Fibroblast of peridontal ligament (primary cell): Measurements from ENCODE around the gene TESK1.

Experiments
- DNase-seq: peaks from one replicate; pipeline ENCODE4 v3.0.0-alpha.2; 2010; ENCODE audit errors: extremely low read depth

TESK1 gene

DNA sequence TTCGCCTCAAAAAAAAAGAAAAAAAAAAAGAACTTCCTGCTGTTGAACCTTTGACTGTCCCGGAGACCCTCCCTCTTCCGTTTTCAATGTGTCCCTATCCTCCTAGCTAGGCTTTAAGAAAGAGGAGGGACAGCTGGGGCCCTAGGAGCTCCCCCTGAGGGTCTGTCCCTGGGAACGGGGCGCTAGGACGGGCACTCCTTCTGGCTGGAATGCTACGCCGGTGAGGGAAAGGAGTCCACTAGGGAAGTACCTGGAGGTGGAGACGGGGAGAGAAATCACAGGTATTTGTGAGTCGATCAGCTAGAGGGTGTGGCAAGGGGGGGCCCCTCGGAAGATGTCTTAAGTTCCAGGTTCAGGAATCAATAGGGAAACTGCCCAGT is 41.1 kb downstream of the TESK1 start:
- DNase-seq: no peak

DNA sequence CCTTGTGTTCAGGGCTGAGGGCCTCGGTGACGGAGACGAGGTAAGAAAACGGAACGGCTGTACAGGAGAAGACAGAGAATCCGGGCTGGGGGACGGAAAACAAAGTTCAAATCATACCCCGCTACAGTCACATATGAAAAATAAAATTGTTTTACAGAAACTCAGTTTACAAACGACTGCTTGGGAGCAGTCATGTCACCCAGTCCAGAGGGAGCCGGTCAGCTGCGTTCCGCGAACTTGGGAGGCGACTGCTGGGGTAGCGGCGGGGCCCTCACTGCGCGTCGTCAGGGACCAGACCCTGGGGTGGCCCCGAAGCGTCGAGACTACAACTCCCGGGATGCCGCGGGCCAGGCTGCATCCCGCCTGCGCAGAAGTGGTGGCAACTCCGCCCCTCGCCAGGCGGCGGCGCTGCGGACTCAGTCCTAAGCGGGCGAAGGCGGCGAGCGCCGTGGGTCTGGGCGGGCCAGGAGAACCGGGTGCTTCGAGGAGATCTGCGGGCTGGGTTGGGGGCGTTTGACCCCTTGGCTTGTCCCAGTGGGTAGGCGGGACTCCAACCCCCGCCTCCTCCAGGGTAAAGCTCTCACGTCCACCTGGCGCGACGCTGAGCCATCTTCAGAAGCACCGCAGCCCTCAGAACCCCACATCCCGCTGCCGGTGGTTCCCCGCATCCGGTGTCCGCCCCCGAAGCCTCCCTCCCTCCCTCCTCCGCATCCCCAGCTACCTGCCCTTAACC is 41.6 kb downstream of the TESK1 start:
- peak; percentile 83 for DNase-seq

DNA sequence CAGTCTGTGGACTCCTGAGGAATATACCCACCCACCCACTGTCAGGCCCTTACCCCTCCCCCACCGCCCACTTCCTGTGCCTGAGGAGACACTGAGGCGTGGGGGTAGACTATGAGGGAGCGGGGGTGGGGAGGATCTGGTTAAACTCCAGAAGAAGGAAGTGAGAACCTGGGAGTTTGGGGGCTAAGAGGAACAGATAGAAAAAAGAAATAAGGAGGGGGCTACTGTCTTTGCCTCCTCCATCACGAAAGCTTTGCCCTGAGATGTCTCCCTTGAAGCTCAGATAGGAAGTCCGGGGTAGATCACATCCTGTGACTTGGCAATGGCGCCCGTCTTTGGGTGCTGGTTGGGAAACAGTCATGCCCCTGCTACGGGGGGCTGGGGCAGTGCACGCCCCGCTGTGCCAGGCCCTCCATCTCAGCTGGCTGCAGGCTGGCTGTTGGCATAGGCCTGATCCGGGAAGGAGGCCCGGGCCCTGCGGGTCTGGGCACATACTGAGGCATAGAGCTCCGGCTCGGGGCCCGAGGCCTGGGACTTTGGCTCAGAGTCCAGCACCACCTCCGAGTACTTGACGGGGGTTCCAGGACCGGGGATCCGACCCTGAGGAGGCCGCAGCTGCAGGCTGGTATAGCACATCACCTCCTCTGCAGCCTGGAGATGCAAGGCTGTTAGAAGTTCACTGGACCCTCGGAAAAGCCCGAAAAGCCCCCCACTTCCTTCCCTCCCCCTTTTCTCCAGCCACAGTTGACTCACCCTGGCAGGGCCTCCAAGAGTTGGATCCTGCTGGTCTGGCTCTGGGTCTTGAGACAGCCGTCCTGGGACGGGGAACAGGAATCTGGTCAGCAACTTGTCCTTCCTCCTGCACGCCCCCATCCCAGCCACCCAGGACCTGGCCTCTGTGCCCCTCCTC is 44.6 kb downstream of the TESK1 start:
- DNase-seq: no peak

DNA sequence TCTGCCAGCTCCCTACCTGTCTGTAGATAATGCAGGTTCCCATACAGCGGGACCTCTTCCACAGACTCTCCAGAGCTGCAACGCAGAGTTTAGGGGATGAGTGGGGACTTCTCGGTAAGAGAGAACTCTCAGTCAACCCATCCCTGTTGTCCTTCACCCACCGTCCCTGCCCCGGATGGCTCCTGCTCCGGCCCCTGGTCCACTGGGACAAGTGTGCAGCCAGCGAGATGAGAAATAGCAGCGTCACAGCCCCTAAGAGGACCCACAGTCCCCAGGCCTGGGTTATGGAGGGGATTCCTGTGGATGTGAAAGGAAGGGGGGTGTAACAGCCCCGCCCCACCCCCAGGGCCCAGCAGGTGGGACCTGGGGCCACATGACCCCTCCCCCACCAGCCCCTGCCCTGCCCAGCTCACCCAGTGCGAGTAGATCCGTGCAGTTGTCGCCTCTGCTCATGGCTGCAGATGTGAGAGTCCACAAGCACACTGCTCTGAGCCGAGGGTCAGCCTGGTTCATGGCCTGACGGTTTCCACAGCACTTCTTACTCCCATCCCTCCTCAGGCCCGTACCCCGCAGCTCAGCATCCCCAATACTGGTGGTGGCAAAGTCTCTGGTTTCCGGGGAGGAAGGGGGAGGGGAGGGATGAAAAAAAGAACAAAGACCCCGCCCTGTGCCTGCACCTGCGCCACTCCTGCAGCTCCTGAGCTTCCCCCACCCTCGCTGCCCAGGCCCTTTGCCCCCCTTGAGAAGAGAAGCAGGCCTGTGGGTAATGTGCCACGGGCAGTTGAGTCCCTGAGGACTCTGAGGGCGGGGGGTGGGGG is 45.5 kb downstream of the TESK1 start, which contains the start of gene SIT1:
SIT1 (minus strand) TSS at position 591 of the 818 bp plus-strand sequence; CDS start at position 513, 78 bp downstream.
- DNase-seq: no peak

DNA sequence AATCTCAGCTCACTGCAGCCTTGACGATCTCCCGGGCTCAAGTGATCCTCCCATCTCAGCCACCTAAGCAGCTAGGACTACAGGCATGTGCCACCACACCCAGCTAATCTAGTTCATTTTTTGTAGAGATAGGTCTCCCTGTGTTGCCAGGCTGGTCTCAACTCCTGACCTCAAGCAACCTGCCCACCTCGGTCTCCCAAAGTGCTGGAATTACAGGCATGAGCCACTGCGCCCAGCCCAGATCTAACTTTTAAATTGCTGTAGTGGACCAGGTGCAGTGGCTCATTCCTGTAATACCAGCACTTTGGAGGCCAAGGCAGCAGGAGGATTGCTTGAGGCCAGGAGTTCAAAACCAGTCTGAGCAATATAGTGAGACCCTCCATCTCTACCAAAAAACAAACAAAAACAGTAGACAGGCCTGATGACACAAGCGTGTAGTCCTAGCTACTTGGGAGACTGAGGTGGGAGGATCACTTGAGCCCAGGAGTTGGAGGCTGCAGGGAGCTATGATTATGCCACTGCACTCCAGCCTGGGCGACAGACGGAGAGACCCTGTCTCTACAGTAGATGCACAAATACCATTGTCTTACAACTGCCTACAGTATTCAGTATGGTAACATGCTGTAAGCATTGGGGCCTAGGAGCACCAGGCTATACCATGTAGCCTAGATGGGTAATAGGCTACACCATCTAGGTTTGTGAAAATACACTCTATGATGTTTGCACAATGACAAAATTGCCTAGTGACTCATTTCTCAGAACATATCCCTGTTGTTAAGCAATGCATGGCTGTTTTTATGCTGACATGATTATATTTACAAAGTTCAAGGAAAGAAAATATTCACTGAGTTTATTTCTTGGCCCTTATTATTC is 47.1 kb downstream of the TESK1 start:
- peak; percentile 82 for DNase-seq

DNA sequence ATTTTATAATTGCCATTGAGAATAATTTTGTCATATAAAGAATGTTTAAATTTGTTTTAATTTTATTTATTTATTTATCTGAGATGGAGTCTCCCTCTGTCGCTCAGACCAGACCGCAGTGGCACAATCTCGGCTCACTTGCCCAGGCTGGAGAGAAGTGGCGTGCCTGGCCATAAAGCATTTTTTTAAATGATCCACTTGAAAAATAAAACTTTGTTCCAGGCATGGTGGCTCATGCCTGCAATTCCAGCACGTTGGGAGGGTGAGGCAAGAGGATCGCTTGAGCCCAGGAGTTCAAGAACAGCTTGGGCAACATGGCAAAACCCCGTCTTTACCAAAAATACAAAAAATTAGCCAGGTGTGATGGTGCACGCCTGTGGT is 47.8 kb downstream of the TESK1 start:
- no peak for DNase-seq

DNA sequence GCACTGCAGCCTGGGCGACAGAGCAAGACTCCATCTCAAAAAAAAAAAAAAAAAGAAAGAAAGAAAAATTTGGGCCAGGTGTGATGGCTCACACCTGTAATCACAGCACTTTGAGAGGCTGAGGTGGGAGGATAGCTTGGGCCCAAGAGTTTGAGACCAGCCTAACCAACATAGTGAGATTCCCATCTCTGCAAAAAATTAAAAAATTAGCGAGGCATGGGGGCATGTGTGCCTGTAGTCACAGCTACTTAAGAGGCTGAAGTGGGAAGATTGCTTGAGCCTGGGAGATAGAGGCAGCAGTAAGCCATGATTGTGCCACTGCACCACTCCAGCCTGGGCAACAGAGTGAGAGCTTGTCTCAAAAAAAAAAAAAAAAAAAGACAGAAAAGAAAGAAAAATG is 48.5 kb downstream of the TESK1 start:
- DNase-seq: no peak

DNA sequence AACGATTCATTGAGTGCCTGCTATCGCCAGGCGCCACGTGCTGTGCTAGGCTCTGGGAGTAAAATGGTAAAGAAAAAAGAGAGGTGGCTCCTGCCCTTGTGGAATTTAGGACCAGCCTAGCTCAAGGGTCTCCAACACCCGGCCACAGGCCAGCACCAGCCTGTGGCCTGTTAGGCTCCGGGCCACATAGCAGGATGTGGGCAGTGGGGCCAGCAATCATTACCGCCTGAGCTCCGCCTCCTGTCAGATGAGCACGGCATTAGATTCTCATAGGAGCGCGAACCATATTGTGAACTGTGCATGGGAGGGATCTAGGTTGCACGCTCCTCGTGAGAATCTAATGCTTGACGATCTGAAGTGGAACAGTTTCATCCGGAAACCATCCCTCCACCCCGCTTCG is 51.3 kb downstream of the TESK1 start:
- DNase-seq: no peak

DNA sequence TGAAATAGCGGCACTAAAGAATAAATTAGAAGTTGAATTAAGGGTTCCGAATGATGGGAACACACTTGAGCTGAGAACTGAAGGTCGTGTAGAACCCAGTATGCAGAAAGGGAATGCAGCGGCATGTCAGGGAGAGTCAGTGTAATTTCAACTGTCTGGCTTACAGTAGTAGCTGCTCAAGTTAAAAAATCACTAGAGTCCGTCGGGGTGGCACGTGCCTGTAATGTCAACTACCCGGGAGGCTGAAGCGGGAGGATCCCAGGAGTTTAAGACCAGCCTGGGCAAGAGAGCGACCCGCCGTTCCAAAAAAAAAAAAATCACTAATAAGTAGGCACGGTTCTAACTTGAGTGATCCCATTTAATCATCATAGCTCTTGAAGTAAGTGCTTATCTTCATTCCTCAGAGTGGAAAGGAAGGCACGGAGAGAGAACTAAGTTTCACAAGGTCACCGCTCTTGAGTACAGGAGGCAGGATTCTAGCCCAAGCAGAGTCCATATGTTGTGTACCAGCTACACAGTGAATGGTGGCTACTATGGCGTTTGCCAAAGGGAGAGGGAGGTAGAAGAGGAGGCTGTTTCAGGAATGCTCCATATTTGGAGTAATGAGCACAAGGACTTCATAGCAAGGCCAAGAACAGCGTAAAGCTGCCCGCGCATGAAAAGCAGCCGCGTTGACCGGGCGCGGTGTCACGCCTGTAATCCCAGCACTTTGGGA is 51.9 kb downstream of the TESK1 start:
- peak; percentile 73 for DNase-seq

DNA sequence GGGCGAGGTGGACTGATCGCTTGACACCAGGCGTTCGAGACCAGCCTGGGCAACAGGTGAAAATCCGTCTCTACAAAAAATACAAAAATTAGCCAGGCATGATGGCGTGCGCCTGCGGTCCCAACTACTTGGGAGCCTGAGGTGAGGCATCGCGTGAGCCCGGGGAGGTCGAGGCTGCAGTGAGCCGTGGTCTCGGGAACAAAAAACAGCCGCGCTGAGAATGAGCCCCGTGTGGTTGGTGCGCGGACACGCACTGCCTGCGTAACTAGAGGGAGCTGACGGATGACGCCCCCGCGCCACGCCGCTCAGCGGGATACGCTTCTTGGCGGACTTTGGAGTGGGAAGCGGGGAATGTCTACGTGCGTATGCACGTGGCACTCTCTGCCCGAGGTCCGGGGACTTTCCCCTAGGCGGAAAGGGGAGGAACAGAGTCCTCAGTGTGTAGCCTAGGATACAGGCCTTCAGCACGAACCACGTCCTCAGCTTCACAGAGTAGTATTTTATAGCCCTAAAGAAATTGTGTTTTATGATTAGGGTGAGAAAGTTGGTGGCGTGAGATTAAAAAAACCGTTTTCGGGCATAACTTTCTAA is 52.6 kb downstream of the TESK1 start, which contains the start of gene RMRP:
RMRP (minus strand) TSS at position 474 of the 591 bp plus-strand sequence.
- DNase-seq: peak; percentile 100

DNA sequence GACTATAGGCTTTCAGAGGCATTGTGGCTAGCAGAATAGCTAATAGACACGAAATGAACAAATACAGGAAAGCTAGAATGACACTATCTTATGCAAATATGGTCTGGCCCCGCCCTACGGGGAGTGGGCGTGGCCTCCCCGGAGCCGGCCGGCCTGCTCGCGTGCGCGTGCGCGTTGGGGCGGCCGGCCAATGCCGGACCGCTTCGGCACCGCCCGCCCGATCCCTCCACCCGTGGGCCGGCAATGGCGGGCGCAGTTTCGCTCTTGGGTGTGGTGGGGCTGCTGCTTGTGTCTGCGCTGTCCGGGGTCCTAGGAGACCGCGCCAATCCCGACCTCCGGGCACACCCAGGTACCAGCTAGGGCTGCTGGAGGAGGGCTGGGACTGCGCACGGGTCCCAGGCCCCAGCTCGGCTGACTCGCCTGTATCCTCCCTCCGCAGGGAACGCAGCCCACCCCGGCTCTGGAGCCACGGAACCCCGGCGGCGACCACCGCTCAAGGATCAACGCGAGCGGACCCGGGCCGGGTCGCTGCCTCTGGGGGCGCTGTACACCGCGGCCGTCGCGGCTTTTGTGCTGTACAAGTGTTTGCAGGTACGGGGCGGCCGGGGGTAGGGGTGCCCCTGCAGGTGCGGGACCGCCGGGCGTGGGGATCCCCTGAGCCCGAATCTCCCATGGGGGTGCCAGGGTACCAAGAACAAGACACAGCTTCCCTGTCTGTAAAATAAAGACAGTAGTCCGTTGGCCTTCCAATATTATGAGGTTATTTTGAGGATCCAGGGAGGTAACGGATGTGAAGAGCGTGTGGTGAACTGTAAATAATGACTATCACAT is 53.3 kb downstream of the TESK1 start, which contains the start of gene CCDC107:
CCDC107 (plus strand) TSS at position 156 of the 831 bp plus-strand sequence; CDS start at position 244, 88 bp downstream.
- DNase-seq: peak; percentile 24

DNA sequence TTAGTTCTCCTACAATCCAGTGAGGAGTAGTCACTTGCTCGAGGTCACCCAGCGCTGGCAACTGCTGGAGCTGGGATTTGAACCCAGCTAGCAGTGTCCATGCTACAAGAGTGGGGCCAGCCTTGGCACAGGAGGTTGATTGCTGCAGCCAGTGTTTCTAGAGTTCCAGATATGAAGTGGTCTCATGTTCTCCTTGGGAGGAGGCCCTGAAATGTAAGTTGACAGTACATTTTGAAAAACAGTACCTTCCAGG is 53.8 kb downstream of the TESK1 start:
- DNase-seq: peak; percentile 55

DNA sequence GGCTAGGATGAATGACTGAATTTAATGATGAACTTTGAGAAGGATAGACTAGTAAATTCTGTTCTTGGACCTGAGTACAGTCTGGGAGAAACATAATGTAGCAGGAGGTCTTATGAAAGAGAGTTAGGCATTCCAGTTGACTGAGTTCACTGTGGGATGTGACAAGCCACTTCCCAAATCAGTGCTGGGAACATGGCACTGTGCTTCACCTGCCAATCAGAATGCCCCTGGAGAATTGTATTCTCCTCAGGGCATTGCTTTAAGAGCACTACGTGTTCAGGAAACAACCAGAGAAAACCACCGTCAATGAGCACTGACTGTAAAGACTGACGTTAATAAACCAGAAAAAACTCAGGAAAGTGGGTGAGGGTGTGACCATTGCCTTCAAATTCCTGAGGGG is 54.3 kb downstream of the TESK1 start:
- peak; percentile 62 for DNase-seq
